OCI-LY7 (cell line): Measurements from ENCODE around the gene CNBD2. TPM values are rescaled to one million over a fixed set of nuclear protein-coding genes. Genes with fewer than 3 reads are reported as not detected.
"Not testable (repeated sequence)": the region's sequence is repeated elsewhere in the genome, so short reads cannot be mapped to it uniquely, and the experiment has no call there.

ENCODE experiments used
- BruUV-seq: library from RNA; stranded (reverse); fragments of 400-500 nt; replicated peaks from 2 replicates; lab custom pipeline; 2021; lab: Mats Ljungman, UMichigan
- CTCF ChIA-PET: fragments of 300-600 bp; sonication (Branson Sonifier 250); formaldehyde crosslinking; loops from one replicate; lab custom pipeline; 2022; ENCODE audit warnings: antibody characterized with exemption; ENCODE audit not compliant: unreplicated experiment; lab: Charles Lee
- POLR2A ChIA-PET: fragments of 300-600 bp; sonication (Branson Sonifier 250); formaldehyde crosslinking; loops from one replicate; lab custom pipeline; 2022; ENCODE audit warnings: antibody characterized with exemption; lab: Charles Lee
- DNase-seq: peaks from one replicate; pipeline ENCODE4 v3.0.0-alpha.2; 2015; ENCODE audit warnings: low spot score
- H2AFZ ChIP-seq: fragments of 200-600 bp; sonication (generic), shearing (Covaris generic); 2 replicates; pipeline ENCODE4 v1.6.1; 2014; ENCODE audit warnings: mild to moderate bottlenecking, antibody characterized with exemption, low read length, moderate library complexity
- H3K27ac ChIP-seq: fragments of 200-600 bp; sonication (generic); 2 replicates; pipeline ENCODE4 v1.5.1; 2014; ENCODE audit warnings: mixed run types, low read depth, mild to moderate bottlenecking, moderate library complexity, low read length, inconsistent platforms; ENCODE audit not compliant: poor library complexity, severe bottlenecking
- H3K36me3 ChIP-seq: fragments of 200-600 bp; sonication (generic); 2 replicates; pipeline ENCODE4 v1.6.1; 2014; ENCODE audit warnings: mild to moderate bottlenecking, antibody characterized with exemption, low read length, moderate library complexity, mixed read lengths; ENCODE audit not compliant: insufficient read depth
- H3K4me1 ChIP-seq: fragments of 200-600 bp; sonication (generic); 2 replicates; pipeline ENCODE4 v1.5.1; 2014; ENCODE audit warnings: mild to moderate bottlenecking, low read length; ENCODE audit not compliant: insufficient read depth, poor library complexity, severe bottlenecking
- H3K4me2 ChIP-seq: fragments of 200-600 bp; sonication (generic); 2 replicates; pipeline ENCODE4 v1.6.1; 2014; ENCODE audit warnings: mild to moderate bottlenecking, low read length
- H3K4me3 ChIP-seq: fragments of 200-600 bp; sonication (generic); 2 replicates; pipeline ENCODE4 v1.5.1; 2014; ENCODE audit warnings: mild to moderate bottlenecking, low read depth, low read length; ENCODE audit not compliant: poor library complexity, severe bottlenecking
- H3K79me2 ChIP-seq: fragments of 200-600 bp; sonication (generic); 2 replicates; pipeline ENCODE4 v1.6.1; 2016; ENCODE audit warnings: low read depth, mild to moderate bottlenecking, low read length, moderate library complexity, mixed read lengths; ENCODE audit not compliant: insufficient read depth
- H3K9me2 ChIP-seq: fragments of 200-600 bp; sonication (generic); 2 replicates; pipeline ENCODE4 v1.6.1; 2016; ENCODE audit warnings: mild to moderate bottlenecking, low read length, mixed read lengths; ENCODE audit not compliant: insufficient read depth
- H3K9me3 ChIP-seq: fragments of 200-600 bp; sonication (generic); 2 replicates; pipeline ENCODE4 v1.6.1; 2014; ENCODE audit warnings: mild to moderate bottlenecking, mixed run types, low read length, mixed read lengths
- H4K20me1 ChIP-seq: fragments of 200-600 bp; sonication (generic); 2 replicates; pipeline ENCODE4 v1.6.1; 2014; ENCODE audit warnings: mild to moderate bottlenecking, antibody characterized with exemption, low read length, moderate library complexity, mixed read lengths; ENCODE audit not compliant: insufficient read depth
- CTCF ChIP-seq: fragments of 200-600 bp; sonication (generic); conservative IDR thresholded peaks from 2 replicates; pipeline ENCODE4 v1.5.1; 2014; ENCODE audit warnings: mild to moderate bottlenecking, antibody characterized with exemption, low read length, moderate library complexity, mixed read lengths
- EZH2phosphoT487 ChIP-seq: fragments of 200-600 bp; sonication (generic); IDR thresholded peaks from 2 replicates; pipeline ENCODE4 v1.6.1; 2018; ENCODE audit warnings: low read depth, borderline replicate concordance, mild to moderate bottlenecking, mixed run types, antibody characterized with exemption, low read length, moderate library complexity, mixed read lengths
- intact Hi-C: fragments of 100-400 bp; cut with micrococcal nuclease; formaldehyde crosslinking; loops from one replicate; pipeline ENCODE4 v1.10.0; 2022; ENCODE audit not compliant: unreplicated experiment
- total RNA-seq, 2 experiments: library from RNA; depleted of rRNA in 1 of 2; stranded (reverse); fragments of >200 nt in 1 of 2; shearing (Covaris generic) in 1 of 2; gene quantifications; 2 replicates each; pipeline ENCODE4 v1.2.3, GENCODE V29; 2014 to 2022

CNBD2 gene
- total RNA-seq, 2 experiments from 2014 or later = 10.4 to 10.5 TPM

GRCh38 chr20:36017048-36017951 is 48.9 kb downstream of the CNBD2 start:
- no peaks in the 10 kb centered on the region for H4K20me1 ChIP-seq
- H3K79me2 ChIP-seq = no peaks in the 10 kb centered on the region
- no peaks in the 10 kb centered on the region for H3K36me3 ChIP-seq
- no peak for TF ChIP-seq EZH2phosphoT487
- TF ChIP-seq CTCF = no peak
- H3K9me2 ChIP-seq = no peaks in the 10 kb centered on the region
- H3K27ac ChIP-seq = no peak overlapping the region
- CTCF ChIA-PET = no interaction called here
- no peak for DNase-seq
- no peaks in the 10 kb centered on the region for H3K4me1 ChIP-seq
- POLR2A ChIA-PET = interaction anchor here (0.6 to 0.7 kb wide), 3 partner anchors 24 to 120 kb away, joined by 3 to 5 read pairs (median 4); no protein-coding TSS in a partner anchor
- no peak overlapping the region for H3K4me2 ChIP-seq
- H3K4me3 ChIP-seq = no peak overlapping the region
- H3K9me3 ChIP-seq = no peaks in the 10 kb centered on the region
- no TSS peak for BruUV-seq
- intact Hi-C loops = no loop called here
- no peak overlapping the region for H2AFZ ChIP-seq

- Histone ChIP-seq H3K36me3 (no peaks in the 10 kb centered on the region), H3K9me2 (no peaks in the 10 kb centered on the region), H2AFZ (no peak overlapping the region), H3K27ac (no peak overlapping the region), H3K4me1 (no peaks in the 10 kb centered on the region), H4K20me1 (no peaks in the 10 kb centered on the region), H3K4me3 (no peak overlapping the region), H3K79me2 (no peaks in the 10 kb centered on the region), H3K4me2 (no peak overlapping the region), H3K9me3 (no peaks in the 10 kb centered on the region)
- ChIA-PET POLR2A (interaction anchor here (0.6 to 0.7 kb wide), 3 partner anchors 18 to 1450 kb away, joined by 3 to 8 read pairs (median 4); no protein-coding TSS in a partner anchor), CTCF (interaction anchor here (1.0 kb wide), 1 partner anchor 10 kb away, joined by 3 read pairs; no protein-coding TSS in a partner anchor)
- TF ChIP-seq EZH2phosphoT487 = no peak
- intact Hi-C loops = no loop called here
- no TSS peak for BruUV-seq
- DNase-seq = no peak
Observed at GRCh38 chr20:36018208-36018988, 50.0 kb downstream of the CNBD2 start.

- CTCF ChIA-PET, H3K36me3 ChIP-seq, H3K9me2 ChIP-seq, H3K27ac ChIP-seq, intact Hi-C loops, H3K79me2 ChIP-seq, DNase-seq, H4K20me1 ChIP-seq, BruUV-seq, H3K4me1 ChIP-seq, H3K4me2 ChIP-seq, H3K4me3 ChIP-seq, H3K9me3 ChIP-seq, H2AFZ ChIP-seq: not testable (repeated sequence)
- POLR2A ChIA-PET = interaction anchor here (0.8 kb wide), 1 partner anchor 147 kb away, joined by 3 read pairs; no protein-coding TSS in a partner anchor
Observed at GRCh38 chr20:36026131-36026530, 57.7 kb downstream of the CNBD2 start.
